Sigmoid colon (tissue), 4 donors: ENCODE measurements around the gene MDGA2.

Experiments used
- CTCF ChIP-seq, 4 experiments: fragments of 450-650 bp in 3 of 4; fragments of 200-600 bp in 1 of 4; IDR thresholded peaks; one replicate each; pipeline ENCODE4 v1.5.1; 2016 to 2019; ENCODE audit warnings: antibody characterized with exemption in 4 of 4, mild to moderate bottlenecking in 3 of 4, moderate library complexity in 2 of 4
- EP300 ChIP-seq, 4 donors: sonication (generic); formaldehyde crosslinking; IDR thresholded peaks; one replicate each; pipeline ENCODE4 v1.6.1; 2017; ENCODE audit warnings: antibody characterized with exemption in 4 of 4

GRCh38 chr14:47300796-47301195 is 374.6 kb downstream of the MDGA2 start:
- no peak for TF ChIP-seq EP300 (IDR thresholded peaks at IDR 0.05)
- TF ChIP-seq CTCF (IDR thresholded peaks at IDR 0.05), result no peak
